ENCODE measurements around the gene RETREG3.

Gene RETREG3

GRCh38 chr17:42612013-42612412, 2.8 kb upstream of the RETREG3 start:
- no peak for DNase-seq

- DNase-seq: peak; percentile 38
Observed at GRCh38 chr17:42609814-42610801, 934 bp upstream of the RETREG3 start.

- DNase-seq: no peak
Observed at GRCh38 chr17:42608305-42609181, 631 bp downstream of the RETREG3 start.

GRCh38 chr17:42607769-42608168, 1.4 kb downstream of the RETREG3 start:
- no peak for DNase-seq

- DNase-seq: no peak
Observed at GRCh38 chr17:42603318-42603717, 5.9 kb downstream of the RETREG3 start.

- no peak for DNase-seq
Observed at GRCh38 chr17:42598905-42599304, 10.3 kb downstream of the RETREG3 start.

- no peak for DNase-seq
Observed at GRCh38 chr17:42596386-42596785, 12.8 kb downstream of the RETREG3 start.

GRCh38 chr17:42591411-42591810, 17.8 kb downstream of the RETREG3 start:
- no peak for DNase-seq

- DNase-seq: no peak
Observed at GRCh38 chr17:42590886-42591285, 18.3 kb downstream of the RETREG3 start.

- no peak for DNase-seq
Observed at GRCh38 chr17:42586514-42587230, 22.5 kb downstream of the RETREG3 start.

GRCh38 chr17:42585353-42585752, 23.8 kb downstream of the RETREG3 start:
- no peak for DNase-seq

- no peak for DNase-seq
Observed at GRCh38 chr17:42584880-42585279, 24.3 kb downstream of the RETREG3 start.

GRCh38 chr17:42581744-42582270, 27.4 kb downstream of the RETREG3 start:
- DNase-seq: no peak

GRCh38 chr17:42579794-42580551, 29.2 kb downstream of the RETREG3 start:
- DNase-seq: no peak

GRCh38 chr17:42578282-42578869, 30.8 kb downstream of the RETREG3 start:
- DNase-seq: peak; percentile 84

GRCh38 chr17:42577532-42578281, 31.5 kb downstream of the RETREG3 start, which contains the start of gene PSMC3IP:
Gene PSMC3IP (minus strand): TSS chr17:42577729. CDS start chr17:42577686, 43 bp downstream.
- DNase-seq: peak; percentile 98

GRCh38 chr17:42577140-42577531, 32.0 kb downstream of the RETREG3 start:
- no peak for DNase-seq

- DNase-seq: no peak
Observed at GRCh38 chr17:42574463-42574862, 34.7 kb downstream of the RETREG3 start.

GRCh38 chr17:42573095-42573494, 36.1 kb downstream of the RETREG3 start:
- no peak for DNase-seq

- no peak for DNase-seq
Observed at GRCh38 chr17:42571435-42572225, 37.5 kb downstream of the RETREG3 start.
